GM23338 (cell line): Measurements from ENCODE around the gene GRID1. TPM values are rescaled to one million over a fixed set of nuclear protein-coding genes. Genes with fewer than 3 reads are reported as not detected.

Experiments
- ATAC-seq: fragments of 200-7000 bp; cut with Tn5 transposase; 3 replicates; pipeline ENCODE4 v1.9.1; 2020
- DNase-seq: peaks from one replicate; pipeline ENCODE4 v3.0.0-alpha.2; 2015; ENCODE audit warnings: low spot score
- H2AFZ ChIP-seq: fragments of 200-600 bp; sonication (generic); 2 replicates; pipeline ENCODE4 v1.8.0; 2016; ENCODE audit warnings: antibody characterized with exemption, mild to moderate bottlenecking, moderate library complexity
- H3F3A ChIP-seq: fragments of 200-600 bp; sonication (generic); replicated peaks from 2 replicates; pipeline ENCODE4 v1.8.0; 2017; ENCODE audit warnings: antibody characterized with exemption, mixed run types, low read depth
- H3K27ac ChIP-seq: fragments of 200-600 bp; sonication (generic); 2 replicates; pipeline ENCODE4 v1.6.1; 2016; ENCODE audit warnings: low read depth
- H3K27me3 ChIP-seq: fragments of 200-600 bp; sonication (generic); 2 replicates; pipeline ENCODE4 v1.8.0; 2016; ENCODE audit warnings: mild to moderate bottlenecking, mixed run types, moderate library complexity; ENCODE audit not compliant: insufficient read depth
- H3K36me3 ChIP-seq: fragments of 200-600 bp; sonication (generic); 2 replicates; pipeline ENCODE4 v1.8.0; 2016; ENCODE audit warnings: mild to moderate bottlenecking; ENCODE audit not compliant: insufficient read depth
- H3K4me1 ChIP-seq: fragments of 200-600 bp; sonication (generic); 2 replicates; pipeline ENCODE4 v1.8.0; 2016; ENCODE audit warnings: mild to moderate bottlenecking, moderate library complexity; ENCODE audit not compliant: insufficient read depth
- H3K4me2 ChIP-seq: fragments of 200-600 bp; sonication (generic); 2 replicates; pipeline ENCODE4 v1.7.1; 2017; ENCODE audit warnings: mixed run types
- H3K4me3 ChIP-seq: fragments of 200-600 bp; sonication (generic); 2 replicates; pipeline ENCODE4 v1.6.1; 2016; ENCODE audit warnings: mixed run types
- H3K79me2 ChIP-seq: fragments of 200-600 bp; sonication (generic); replicated peaks from 2 replicates; pipeline ENCODE4 v1.8.0; 2017; ENCODE audit warnings: mild to moderate bottlenecking; ENCODE audit not compliant: insufficient read depth
- H3K9me2 ChIP-seq: fragments of 200-600 bp; sonication (generic); 2 replicates; pipeline ENCODE4 v1.8.0; 2017; ENCODE audit not compliant: insufficient read depth
- H4K20me1 ChIP-seq: fragments of 200-600 bp; sonication (generic); replicated peaks from 2 replicates; pipeline ENCODE4 v1.8.0; 2017; ENCODE audit warnings: mild to moderate bottlenecking; ENCODE audit not compliant: insufficient read depth
- H3K27ac Mint-ChIP-seq: 2 replicates; pipeline ENCODE4 v1.8.0; 2020; ENCODE audit warnings: inconsistent platforms, mild to moderate bottlenecking, moderate library complexity, mixed read lengths
- H3K27me3 Mint-ChIP-seq: 3 replicates; pipeline ENCODE4 v1.8.0; 2022; ENCODE audit warnings: low read depth, mild to moderate bottlenecking, moderate library complexity, mixed read lengths, inconsistent platforms; ENCODE audit not compliant: insufficient read depth, poor library complexity
- H3K36me3 Mint-ChIP-seq: 3 replicates; pipeline ENCODE4 v1.8.0; 2021; ENCODE audit warnings: low read depth, mild to moderate bottlenecking, inconsistent platforms, moderate library complexity, mixed read lengths
- H3K4me1 Mint-ChIP-seq: 3 replicates; pipeline ENCODE4 v1.8.0; 2020; ENCODE audit warnings: mild to moderate bottlenecking, inconsistent platforms, mixed read lengths
- H3K4me3 Mint-ChIP-seq: 3 replicates; pipeline ENCODE4 v1.8.0; 2021; ENCODE audit warnings: moderate library complexity, mild to moderate bottlenecking, inconsistent platforms, mixed read lengths
- H3K9me3 Mint-ChIP-seq: 3 replicates; pipeline ENCODE4 v1.8.0; 2020; ENCODE audit warnings: moderate library complexity, mild to moderate bottlenecking, inconsistent platforms, mixed read lengths
- CREB1 ChIP-seq: fragments of 250-450 bp; sonication (Bioruptor Pico); IDR thresholded peaks from 2 replicates; pipeline ENCODE4 v1.5.0; 2020; ENCODE audit warnings: low read depth, mild to moderate bottlenecking, moderate library complexity
- CTCF ChIP-seq, 2 experiments: fragments of 200-600 bp in 1 of 2; sonication (generic) in 1 of 2; conservative IDR thresholded peaks; 2 replicates each; pipeline versions ENCODE4 v1.5.1 to v1.6.1; 2016 to 2017; ENCODE audit warnings: antibody characterized with exemption in 2 of 2, low read depth in 2 of 2, mild to moderate bottlenecking in 2 of 2, moderate library complexity in 1 of 2
- EZH2 ChIP-seq: fragments of 200-600 bp; sonication (generic); IDR thresholded peaks from one replicate; pipeline ENCODE4 v1.8.0; 2017; ENCODE audit warnings: antibody characterized with exemption, mild to moderate bottlenecking, low read depth; ENCODE audit not compliant: unreplicated experiment
- NANOG ChIP-seq: IDR thresholded peaks from 2 replicates; pipeline ENCODE4 v1.6.1; 2016; ENCODE audit warnings: antibody characterized with exemption, borderline replicate concordance
- POLR2AphosphoS5 ChIP-seq: IDR thresholded peaks from 2 replicates; pipeline ENCODE4 v1.6.1; 2016; ENCODE audit warnings: antibody characterized with exemption, low read depth
- ZNF331 ChIP-seq: fragments of 250-450 bp; sonication (Bioruptor Pico); IDR thresholded peaks from 2 replicates; pipeline ENCODE4 v1.5.0; 2020; ENCODE audit warnings: low read depth, mild to moderate bottlenecking, moderate library complexity
- polyA plus RNA-seq: library from polyadenylated mRNA; unstranded; fragments of >200 nt; fragmentation: Nextera tagmentation; extraction: Ambion mirVana; gene quantifications from 2 replicates; pipeline ENCODE4 v1.2.1, GENCODE V29; 2016
- total RNA-seq: library from RNA; depleted of rRNA; stranded (reverse); fragments of >200 nt; shearing (Covaris generic); gene quantifications from 2 replicates; pipeline ENCODE4 v1.2.3, GENCODE V29; 2014
- TF ChIP-seq, protein P1 (sequence below): IDR thresholded peaks from 2 replicates; pipeline ENCODE4 v1.6.1; 2016; ENCODE audit warnings: antibody characterized with exemption
- TF ChIP-seq, protein P2 (sequence below): fragments of 250-450 bp; sonication (Bioruptor Pico); IDR thresholded peaks from 2 replicates; pipeline ENCODE4 v1.5.0; 2020; ENCODE audit warnings: mild to moderate bottlenecking, moderate library complexity

The GRID1 gene
- total and polyA plus RNA-seq, 2 experiments from 2014 or later: 0.14 to 0.15 TPM

DNA sequence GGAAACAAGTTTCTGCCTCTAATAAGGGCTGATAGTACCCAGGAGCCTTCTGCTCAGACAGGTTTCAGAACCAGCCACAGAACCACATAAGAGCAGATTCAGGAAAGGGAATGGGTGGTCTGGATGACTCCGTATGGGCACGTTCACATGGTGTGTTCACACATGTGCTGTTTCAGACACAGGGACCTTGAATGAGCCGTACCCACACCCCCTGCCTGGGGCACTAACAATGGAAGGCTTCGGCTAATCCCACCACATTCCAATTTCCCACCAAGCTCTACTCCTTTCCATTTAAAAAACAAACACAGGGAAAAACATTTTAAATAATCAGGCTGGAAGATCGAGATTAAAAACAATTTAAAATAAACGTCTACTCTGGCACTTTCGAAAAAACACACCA, 217.3 kb downstream of the GRID1 start:
- Mint-ChIP-seq H3K4me3 (no peak overlapping the region), H3K27me3 (peaks cover 6% of the 10 kb centered on the region), H3K9me3 (peaks cover 19% of the 10 kb centered on the region; the same call in 2 of the 3 replicates), H3K27ac (no peak overlapping the region), H3K4me1 (peaks cover 2% of the 10 kb centered on the region; the same call in 1 of the 3 replicates), H3K36me3 (peaks cover 3% of the 10 kb centered on the region; the same call in 1 of the 3 replicates)
- H3K9me2 ChIP-seq: peaks cover 4% of the 10 kb centered on the region; the same call in 1 of the 2 replicates
- no peak for DNase-seq
- H3K36me3 ChIP-seq: no peaks in the 10 kb centered on the region
- TF ChIP-seq, protein P1, sequence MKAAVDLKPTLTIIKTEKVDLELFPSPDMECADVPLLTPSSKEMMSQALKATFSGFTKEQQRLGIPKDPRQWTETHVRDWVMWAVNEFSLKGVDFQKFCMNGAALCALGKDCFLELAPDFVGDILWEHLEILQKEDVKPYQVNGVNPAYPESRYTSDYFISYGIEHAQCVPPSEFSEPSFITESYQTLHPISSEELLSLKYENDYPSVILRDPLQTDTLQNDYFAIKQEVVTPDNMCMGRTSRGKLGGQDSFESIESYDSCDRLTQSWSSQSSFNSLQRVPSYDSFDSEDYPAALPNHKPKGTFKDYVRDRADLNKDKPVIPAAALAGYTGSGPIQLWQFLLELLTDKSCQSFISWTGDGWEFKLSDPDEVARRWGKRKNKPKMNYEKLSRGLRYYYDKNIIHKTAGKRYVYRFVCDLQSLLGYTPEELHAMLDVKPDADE: no peak
- no peak for TF ChIP-seq EZH2
- TF ChIP-seq POLR2AphosphoS5: no peak
- no peak for TF ChIP-seq CREB1
- TF ChIP-seq, protein P2, sequence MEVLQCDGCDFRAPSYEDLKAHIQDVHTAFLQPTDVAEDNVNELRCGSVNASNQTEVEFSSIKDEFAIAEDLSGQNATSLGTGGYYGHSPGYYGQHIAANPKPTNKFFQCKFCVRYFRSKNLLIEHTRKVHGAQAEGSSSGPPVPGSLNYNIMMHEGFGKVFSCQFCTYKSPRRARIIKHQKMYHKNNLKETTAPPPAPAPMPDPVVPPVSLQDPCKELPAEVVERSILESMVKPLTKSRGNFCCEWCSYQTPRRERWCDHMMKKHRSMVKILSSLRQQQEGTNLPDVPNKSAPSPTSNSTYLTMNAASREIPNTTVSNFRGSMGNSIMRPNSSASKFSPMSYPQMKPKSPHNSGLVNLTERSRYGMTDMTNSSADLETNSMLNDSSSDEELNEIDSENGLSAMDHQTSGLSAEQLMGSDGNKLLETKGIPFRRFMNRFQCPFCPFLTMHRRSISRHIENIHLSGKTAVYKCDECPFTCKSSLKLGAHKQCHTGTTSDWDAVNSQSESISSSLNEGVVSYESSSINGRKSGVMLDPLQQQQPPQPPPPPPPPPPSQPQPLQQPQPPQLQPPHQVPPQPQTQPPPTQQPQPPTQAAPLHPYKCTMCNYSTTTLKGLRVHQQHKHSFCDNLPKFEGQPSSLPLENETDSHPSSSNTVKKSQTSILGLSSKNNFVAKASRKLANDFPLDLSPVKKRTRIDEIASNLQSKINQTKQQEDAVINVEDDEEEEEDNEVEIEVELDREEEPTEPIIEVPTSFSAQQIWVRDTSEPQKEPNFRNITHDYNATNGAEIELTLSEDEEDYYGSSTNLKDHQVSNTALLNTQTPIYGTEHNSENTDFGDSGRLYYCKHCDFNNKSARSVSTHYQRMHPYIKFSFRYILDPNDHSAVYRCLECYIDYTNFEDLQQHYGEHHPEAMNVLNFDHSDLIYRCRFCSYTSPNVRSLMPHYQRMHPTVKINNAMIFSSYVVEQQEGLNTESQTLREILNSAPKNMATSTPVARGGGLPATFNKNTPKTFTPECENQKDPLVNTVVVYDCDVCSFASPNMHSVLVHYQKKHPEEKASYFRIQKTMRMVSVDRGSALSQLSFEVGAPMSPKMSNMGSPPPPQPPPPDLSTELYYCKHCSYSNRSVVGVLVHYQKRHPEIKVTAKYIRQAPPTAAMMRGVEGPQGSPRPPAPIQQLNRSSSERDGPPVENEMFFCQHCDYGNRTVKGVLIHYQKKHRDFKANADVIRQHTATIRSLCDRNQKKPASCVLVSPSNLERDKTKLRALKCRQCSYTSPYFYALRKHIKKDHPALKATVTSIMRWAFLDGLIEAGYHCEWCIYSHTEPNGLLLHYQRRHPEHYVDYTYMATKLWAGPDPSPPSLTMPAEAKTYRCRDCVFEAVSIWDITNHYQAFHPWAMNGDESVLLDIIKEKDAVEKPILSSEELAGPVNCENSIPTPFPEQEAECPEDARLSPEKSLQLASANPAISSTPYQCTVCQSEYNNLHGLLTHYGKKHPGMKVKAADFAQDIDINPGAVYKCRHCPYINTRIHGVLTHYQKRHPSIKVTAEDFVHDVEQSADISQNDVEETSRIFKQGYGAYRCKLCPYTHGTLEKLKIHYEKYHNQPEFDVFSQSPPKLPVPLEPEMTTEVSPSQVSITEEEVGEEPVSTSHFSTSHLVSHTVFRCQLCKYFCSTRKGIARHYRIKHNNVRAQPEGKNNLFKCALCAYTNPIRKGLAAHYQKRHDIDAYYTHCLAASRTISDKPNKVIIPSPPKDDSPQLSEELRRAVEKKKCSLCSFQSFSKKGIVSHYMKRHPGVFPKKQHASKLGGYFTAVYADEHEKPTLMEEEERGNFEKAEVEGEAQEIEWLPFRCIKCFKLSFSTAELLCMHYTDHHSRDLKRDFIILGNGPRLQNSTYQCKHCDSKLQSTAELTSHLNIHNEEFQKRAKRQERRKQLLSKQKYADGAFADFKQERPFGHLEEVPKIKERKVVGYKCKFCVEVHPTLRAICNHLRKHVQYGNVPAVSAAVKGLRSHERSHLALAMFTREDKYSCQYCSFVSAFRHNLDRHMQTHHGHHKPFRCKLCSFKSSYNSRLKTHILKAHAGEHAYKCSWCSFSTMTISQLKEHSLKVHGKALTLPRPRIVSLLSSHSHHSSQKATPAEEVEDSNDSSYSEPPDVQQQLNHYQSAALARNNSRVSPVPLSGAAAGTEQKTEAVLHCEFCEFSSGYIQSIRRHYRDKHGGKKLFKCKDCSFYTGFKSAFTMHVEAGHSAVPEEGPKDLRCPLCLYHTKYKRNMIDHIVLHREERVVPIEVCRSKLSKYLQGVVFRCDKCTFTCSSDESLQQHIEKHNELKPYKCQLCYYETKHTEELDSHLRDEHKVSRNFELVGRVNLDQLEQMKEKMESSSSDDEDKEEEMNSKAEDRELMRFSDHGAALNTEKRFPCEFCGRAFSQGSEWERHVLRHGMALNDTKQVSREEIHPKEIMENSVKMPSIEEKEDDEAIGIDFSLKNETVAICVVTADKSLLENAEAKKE (CRISPR knock-in tag): no peak
- TF ChIP-seq CTCF (conservative IDR thresholded peaks at IDR 0.05; ENCODE audit: low read depth in 2 of 2): no peak
- no peak for TF ChIP-seq NANOG
- no peak for TF ChIP-seq ZNF331 (CRISPR knock-in tag)
- H3K79me2 ChIP-seq: no peaks in the 10 kb centered on the region
- H3K27ac ChIP-seq: no peak overlapping the region
- H2AFZ ChIP-seq: no peak overlapping the region
- H3K4me1 ChIP-seq: no peaks in the 10 kb centered on the region
- H3K27me3 ChIP-seq: no peaks in the 10 kb centered on the region
- H3K4me3 ChIP-seq: no peak overlapping the region
- H3K4me2 ChIP-seq: no peak overlapping the region
- ATAC-seq: peak; percentile 37; the same call in 2 of the 3 replicates
- H4K20me1 ChIP-seq: no peaks in the 10 kb centered on the region
- no peaks in the 10 kb centered on the region for H3F3A ChIP-seq
